ENCODE data around the gene KRT4.
"Not testable (repeated sequence)": the region's sequence is repeated elsewhere in the genome, so short reads cannot be mapped to it uniquely, and the experiment has no call there.

Gene KRT4

DNA sequence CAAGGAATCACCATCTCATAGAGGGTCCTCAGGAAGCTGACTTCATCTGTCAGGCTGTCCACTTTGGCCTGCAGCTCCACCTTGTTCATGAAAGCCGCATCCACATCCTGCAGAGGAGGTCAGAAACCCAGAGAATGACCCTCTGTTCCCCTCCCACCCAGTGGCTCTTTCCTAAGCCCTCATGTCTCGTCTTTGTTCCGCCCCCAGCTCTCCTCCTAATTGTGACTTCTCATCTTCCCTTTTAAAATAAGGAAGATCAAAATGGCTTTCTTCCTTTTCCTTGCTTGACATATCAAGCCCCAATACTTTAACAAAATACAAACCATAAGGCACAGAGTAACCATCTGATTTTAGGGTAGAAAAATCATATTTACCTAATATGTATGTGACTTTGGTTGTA is 41.1 kb downstream of the KRT4 start:
- DNase-seq (ENCODE audit: low read depth) = no peak

DNA sequence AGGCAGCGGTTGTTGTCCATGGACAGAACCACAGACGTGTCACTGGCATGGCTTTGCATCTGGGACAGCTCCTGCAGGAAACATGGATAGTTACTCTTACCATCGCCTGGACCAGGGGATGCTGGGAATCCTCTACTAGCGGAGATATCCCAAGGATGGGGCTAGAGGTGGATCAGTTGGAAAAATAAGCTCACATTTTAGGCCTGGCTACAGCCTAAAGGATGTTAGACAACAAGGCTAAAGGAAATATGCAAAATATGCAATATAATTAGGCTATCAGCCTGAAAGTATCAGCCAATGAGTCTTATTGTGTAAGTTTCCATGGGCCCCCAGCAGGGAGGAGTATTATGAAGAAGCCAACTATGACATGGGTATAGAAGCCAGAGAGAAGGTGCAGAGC is 41.7 kb downstream of the KRT4 start:
- DNase-seq (ENCODE audit: low read depth) = no peak

DNA sequence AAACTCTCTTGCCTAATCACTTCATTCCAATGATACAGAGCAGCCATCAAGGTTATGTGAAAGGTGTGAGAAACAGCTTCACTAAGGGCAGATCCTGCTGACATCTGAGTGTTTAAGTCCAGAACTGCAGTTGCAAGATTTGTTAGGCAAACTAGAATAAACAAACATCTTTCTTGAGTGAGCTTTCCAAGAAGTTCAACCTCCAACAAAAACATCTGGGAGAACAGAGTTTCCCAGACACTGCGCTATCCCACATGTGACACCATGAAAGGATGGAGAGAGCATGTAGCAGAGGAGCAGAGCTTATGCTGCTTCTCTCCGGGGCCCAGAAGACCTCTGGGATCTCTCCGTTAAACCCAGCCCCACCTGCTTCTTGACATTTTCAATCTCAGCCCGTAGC is 42.4 kb downstream of the KRT4 start:
- DNase-seq (ENCODE audit: low read depth) = no peak

DNA sequence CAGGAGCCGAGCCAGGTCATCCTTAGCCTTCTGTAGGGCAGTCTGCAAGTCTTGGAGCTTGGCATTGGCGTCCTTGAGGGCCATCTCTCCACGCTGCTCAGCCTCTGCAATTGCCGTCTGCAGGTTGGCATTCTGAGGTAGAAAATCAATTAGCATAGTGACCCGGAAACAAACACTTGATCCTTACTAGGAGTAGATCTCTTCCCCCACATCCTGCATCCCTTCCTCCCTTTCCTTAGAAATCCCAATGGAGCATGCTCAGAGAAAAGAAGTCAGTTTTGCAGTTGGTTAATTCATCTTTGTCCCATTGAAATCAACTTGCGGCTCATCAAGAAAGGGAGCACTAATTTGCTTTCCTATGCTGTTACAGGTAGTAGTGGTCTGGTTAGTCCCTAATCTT is 42.8 kb downstream of the KRT4 start:
- DNase-seq (ENCODE audit: low read depth) = no peak

DNA sequence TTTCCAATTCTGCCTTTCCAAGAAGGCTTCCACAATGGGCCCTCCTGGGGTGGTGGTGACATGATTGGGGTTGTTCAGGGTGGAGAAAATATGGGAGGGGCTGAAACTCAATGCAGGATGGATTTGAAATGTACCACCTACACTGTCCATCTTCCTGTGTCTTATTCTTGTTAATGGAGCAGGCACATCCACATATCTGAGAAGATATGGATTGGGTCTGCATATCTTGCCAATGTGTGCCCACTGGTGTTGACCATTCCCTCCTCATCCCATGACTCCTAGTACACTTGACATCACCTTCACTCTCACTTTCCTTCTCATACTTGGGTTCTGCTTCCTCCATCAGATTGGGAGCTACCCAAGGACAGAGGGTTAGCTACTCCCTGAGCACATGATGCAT is 44.0 kb downstream of the KRT4 start:
- no peak for DNase-seq (ENCODE audit: low read depth)

DNA sequence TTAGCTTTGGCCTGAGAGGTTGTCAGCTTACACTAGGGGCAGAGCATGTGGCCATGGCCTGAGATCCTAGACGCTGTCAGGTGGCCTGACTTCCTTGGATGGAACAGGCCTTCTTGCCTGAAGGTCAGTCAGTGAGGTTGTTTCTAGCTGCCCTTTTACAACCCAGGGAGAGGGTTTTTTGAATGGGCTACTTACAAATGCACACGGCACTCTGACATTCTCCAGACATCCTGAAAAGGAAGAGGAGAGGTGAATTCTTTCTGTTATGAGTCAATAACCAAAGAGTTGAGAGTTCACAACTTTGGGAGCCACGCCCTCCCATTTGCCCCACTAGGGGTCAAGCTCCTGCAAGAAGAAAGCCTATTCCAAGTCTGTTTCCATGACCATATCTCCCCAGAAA is 44.6 kb downstream of the KRT4 start:
- no peak for DNase-seq (ENCODE audit: low read depth)

DNA sequence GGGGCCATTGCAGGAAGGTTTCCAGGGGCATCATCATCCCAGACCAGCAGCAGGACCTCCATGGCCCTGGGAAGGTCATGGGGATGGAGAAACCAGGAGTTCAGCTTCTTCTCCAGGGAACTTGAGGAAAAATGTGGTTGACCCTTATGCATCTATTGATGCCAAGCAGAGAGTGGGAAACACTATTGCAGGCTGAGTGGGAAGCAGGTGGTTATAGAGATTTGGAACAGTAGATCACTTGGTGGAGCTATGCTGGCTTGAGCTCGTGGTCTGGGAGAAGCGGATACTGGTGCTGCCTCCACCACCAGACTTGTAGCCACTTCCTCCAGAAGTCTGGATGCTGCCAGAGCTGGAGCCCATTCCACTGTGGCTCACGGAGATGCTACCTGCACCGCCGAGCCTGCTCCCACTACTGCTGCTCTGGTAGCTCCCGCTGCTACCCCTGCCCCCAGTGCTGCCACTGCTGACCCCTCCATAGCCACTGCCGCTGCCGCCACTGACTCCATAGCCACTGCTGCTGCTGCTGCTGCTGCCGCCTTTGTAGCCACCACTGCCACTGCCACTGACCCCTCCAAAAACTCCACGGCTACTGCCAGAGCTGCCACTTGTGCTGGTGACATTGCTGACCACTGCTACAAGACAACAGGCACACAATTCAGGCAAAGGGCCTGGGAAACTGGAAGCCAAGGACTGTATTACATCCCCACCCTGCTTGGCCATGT is 45.3 kb downstream of the KRT4 start:
- no peak for DNase-seq (ENCODE audit: low read depth)

DNA sequence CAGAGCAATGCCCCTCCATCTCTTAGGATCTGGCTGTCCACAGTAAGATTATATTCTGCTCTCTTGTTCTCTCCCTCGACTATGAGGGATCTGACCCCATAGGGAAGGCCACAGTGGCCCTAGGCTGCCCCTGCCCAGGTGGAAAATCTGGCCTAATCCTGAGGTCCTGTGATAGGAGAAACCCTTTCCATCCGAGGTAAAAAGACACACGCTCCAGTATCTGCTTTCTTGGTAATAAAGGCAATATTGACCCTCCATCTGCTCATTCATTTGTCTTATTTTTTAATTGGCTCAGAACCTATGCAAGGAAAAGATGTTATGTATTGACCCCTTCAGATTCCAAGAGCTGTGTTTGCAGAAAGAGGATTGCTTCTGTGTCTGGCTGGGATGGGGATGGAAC is 46.5 kb downstream of the KRT4 start:
- no peak for DNase-seq (ENCODE audit: low read depth)

DNA sequence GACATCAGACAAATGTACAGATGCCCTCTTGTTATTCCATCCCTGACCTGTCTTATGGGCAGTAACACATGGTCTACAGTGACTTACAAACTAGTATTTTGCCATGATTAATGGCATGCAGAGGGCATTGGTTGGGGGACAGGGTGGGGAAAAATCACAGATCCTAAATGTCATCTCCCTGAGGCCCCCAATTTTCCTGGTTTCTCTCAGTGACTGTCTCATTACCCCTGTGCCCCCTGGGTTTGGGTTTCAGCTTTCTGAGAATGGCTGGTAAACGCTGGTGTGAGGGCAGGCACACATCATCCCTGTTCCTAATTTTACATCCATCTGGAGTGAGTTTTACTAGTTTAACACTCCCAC is 46.9 kb downstream of the KRT4 start:
- no peak for DNase-seq (ENCODE audit: low read depth)

DNA sequence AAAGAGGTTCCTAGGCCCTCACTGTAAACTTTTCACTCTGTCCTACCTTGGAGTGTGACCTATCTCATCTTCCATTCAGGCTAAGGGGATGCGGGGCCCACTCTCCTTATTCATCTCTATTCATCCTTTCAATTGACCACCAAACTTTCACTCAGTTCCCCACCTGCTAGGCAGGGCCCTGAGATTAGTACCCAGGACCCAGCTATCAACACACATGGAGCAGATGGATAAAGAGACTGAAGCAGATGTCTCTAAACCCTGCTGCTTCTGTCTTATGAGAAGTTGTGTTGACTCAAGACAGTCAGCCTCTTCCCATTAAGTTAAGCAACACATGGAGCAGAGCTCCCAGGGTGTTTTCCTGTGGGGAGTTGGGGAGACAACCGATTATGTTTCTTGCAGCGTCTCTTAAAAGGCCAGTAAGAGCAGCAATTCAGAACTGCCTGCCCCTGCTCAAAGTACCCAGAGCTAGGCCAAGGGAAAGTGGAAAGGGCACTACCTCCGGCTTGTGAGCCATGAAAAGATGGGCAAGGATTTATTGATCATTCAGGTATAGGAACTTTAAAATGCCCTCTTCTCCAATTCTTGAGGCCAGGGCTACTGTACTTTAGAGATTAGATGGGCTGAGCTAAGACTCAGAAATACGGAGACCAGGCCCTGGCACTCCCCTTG is 47.4 kb downstream of the KRT4 start:
- DNase-seq (ENCODE audit: low read depth) = no peak

DNA sequence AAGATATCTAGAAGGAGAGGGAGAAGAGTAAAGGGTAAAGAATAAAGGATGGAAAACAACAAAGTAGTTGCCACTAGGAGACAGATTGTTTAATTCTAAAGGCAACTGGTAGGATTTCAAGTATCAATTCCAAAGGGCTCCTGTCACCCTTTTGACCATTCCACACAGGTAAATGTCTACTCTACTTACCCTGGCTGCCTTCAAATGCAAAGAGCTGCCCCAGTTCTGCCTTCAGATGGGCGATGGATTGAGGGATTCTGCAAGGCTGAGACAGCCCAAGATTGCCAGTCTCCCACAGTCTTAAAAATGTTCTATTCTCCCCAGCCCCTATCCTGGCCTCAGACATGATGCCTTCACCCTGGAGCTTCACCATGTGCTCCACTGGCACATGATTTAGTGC is 48.2 kb downstream of the KRT4 start:
- DNase-seq (ENCODE audit: low read depth) = no peak

DNA sequence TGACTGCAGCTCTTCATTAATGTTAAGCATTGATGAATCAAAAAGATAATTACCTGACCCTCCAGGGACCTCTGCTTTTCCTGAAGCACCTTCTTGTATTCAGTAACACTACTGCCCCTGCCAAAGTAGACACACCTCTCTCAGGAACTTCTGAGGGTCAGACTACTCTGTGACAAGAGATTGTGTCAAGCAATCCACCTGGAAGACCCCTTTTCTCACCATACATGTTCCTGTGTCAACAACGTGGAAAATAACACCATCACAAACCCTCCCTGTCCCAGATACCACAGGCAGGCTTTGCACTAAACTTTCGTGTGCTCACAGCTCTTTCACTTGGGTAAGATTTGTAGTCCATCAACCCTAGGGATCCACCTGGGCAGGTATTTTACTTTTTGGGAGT is 49.9 kb downstream of the KRT4 start:
- DNase-seq (ENCODE audit: low read depth) = no peak

DNA sequence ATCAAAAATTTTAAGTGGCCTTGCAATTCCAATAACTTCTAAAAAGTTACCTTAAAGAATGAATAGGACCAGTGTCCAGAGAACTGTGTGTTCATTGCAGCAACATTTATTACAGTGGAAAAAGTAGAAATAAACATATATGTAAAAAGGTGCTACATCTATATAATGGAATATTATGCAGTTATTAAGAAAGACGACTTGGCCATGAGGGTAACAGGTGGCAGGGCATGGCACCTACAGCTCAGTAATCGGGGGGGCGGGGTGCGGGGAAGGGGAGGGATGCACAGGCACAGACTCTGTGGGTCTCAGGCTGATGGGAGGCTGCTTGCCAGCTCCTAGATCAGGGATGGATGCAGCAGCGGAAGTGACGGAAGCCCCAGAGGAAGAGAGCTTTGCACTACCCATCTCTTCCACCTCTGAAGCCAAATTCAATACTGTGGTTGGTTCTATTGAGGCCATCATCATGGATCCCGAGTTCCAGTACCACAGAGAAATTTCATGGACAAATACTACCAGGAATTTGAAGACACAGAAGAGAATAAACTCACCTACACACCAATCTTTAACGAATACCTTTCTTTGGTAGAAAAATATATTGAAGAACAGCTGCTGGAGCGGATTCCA is 50.8 kb downstream of the KRT4 start:
- no peak for DNase-seq (ENCODE audit: low read depth)

DNA sequence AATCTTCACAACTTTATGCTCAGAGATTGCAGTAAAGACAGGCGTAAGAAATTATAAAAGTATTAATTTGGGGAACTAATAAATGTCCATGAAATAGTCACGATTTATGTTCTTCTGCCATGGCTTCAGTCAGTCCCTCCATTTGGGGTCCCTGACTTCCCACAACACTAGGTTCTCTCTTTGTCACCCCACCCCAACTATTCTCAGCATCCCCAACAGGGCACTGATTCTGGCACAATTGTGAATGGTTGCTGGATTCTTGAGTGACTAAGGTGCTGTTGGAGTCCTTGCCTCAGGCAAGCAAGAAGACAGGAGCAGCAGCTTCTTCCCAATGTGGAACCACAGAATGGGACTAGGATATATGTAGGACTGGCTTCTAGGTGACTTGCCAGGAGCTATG is 52.1 kb downstream of the KRT4 start:
- DNase-seq (ENCODE audit: low read depth) = no peak

DNA sequence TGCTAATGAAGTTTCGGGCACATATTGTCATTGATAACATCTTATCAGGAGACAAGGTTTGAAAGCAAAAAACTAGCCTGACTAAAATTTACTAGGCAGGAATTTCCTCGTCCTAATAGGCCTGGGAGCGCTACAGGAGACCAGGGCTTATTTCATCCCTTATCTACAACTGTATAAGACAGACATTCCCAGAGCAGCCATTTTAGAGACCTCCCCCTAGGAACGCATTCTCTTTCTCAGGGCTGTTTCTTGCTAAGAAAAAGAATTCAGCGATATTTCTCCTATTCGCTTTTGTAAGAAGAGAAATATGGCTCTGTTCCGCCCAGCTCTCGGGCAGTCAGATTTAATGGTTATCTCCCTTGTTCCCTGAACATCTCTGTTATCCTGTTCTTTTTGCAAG is 52.7 kb downstream of the KRT4 start:
- DNase-seq (ENCODE audit: low read depth) = not testable (repeated sequence)

DNA sequence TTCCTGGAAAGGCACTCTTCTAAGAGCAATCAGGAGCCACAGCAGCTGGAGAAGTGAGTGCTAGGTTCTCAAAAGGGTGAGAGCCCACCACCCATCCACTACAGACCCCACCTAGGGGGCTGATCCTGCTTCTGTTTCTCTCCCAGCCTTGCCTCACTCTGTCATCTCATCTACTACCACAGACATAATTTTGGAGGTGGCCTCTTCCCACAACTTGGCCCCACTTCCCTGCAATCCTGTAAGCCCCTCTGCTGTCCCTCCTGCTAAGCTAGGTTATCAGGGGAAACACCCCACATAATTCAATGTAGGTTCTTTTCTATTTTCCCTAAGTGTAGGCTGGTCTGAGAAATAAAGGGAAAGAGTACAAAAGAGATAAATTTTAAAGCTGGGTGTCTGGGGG is 53.3 kb downstream of the KRT4 start:
- no peak for DNase-seq (ENCODE audit: low read depth)

DNA sequence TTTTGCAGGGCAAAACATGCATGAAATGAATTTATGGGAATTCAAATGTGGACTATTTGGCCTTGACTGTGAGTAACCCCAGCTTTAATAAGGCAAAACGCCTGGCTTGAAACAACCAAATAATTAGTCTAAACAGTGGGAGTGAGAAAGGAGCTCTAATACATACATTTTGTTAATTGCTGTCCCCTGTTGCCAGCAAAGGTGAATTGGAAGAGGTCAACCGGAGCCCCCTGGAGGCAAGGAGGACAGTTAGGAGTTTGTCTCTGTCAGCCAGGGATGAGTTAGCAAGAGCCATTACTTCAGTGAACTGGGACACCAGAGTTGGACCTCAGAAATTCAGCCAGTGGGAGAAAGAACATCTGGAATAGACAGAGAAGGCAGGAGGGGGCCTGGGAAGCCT is 54.2 kb downstream of the KRT4 start:
- DNase-seq (ENCODE audit: low read depth) = no peak

DNA sequence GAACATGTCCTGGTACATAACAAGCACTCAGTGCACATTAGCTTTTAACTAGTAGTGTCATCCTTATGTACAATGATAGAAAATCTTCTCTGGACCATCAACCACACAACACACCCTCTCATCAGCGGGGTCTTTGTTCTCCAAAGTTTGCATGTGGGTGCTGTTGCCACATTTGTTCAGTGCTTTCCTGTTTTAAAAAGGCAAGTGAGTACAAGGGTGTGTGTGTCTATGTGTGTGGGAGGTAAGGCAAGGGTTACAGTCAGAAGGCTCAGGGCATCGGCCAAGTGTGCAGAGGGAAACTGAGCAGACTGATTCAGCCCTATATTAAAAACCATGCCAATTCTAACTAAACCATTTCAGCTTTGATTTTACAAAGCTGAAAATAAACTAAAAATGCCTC is 54.7 kb downstream of the KRT4 start:
- no peak for DNase-seq (ENCODE audit: low read depth)

DNA sequence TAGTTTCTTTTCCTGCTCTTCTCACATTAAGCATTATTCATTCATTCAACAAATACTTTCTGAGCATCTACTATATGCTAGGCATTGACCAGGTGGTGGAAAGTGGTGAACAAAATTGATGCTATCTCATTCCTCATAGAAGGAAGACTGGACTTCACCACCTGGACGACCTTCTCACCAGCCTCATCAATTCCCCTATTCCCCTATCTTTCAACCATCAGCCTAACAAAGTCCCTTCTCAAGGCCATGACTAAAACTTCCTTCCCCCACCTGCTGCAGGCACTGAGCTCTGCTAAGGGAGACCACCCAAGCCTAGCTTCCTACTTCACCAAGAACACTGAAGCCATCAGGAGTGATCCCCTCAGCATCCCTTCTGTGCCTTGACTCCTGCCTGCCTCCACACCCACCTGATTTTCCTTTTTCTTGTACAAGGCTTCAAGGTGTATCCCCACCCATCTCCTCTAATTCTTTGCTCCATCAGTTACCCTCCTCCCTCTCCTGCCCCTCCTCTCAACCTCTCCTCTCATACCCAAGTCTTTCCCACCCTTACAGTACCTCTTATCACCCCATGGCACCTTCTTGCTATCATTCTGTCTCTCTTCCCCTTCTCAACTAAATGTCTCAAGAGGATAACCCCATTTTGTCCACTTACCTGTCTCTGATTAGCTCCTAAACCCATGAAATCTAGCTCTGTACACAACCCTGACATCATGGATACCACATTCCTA is 56.3 kb downstream of the KRT4 start:
- no peak for DNase-seq (ENCODE audit: low read depth)

All from fibroblast of the conjunctiva (primary cell).